ENCODE data around the gene ZNF135. TPM values are rescaled to one million over a fixed set of nuclear protein-coding genes. Genes with fewer than 3 reads are reported as not detected.

Gene ZNF135
- polyA plus RNA-seq, 1 of the 3 experiments (the other 2 are of a cell fraction): 0.41 TPM

Other genes with a start within 250 kb of the ZNF135 start
- 3.2 and 4.4 TPM in 2 replicates for gene ZNF552, start 244.4 kb upstream of the ZNF135 start, polyA plus RNA-seq (2012; rRNA removed)
- 2.4 and 4.5 TPM in 2 replicates for gene ZNF587B, start 229.0 kb upstream of the ZNF135 start, polyA plus RNA-seq (2012; rRNA removed)
- gene ZNF587, start 209.4 kb upstream of the ZNF135 start, polyA plus RNA-seq (2012; rRNA removed): 7.4 and 12.1 TPM in 2 replicates
- gene ZNF814, start 170.2 kb upstream of the ZNF135 start, polyA plus RNA-seq (2012; rRNA removed): 2.9 and 4.3 TPM in 2 replicates
- 1.7 and 3.0 TPM in 2 replicates for gene ZNF417, start 142.7 kb upstream of the ZNF135 start, polyA plus RNA-seq (2012; rRNA removed)
- gene ZNF418, start 123.9 kb upstream of the ZNF135 start, polyA plus RNA-seq (2012; rRNA removed): 0.07 and 0.13 TPM in 2 replicates
- gene ZNF256, start 111.6 kb upstream of the ZNF135 start, polyA plus RNA-seq (2012; rRNA removed): 3.7 and 4.3 TPM in 2 replicates
- gene C19orf18, start 84.7 kb upstream of the ZNF135 start, polyA plus RNA-seq (2012; rRNA removed): not detected in 2 replicates
- gene ZNF606, start 56.5 kb upstream of the ZNF135 start, polyA plus RNA-seq (2012; rRNA removed): 2.9 TPM in 2 replicates
- gene ZSCAN1, start 25.3 kb upstream of the ZNF135 start, polyA plus RNA-seq (2012; rRNA removed): not detected in 2 replicates
- gene ZSCAN18, start 38.9 kb downstream of the ZNF135 start, polyA plus RNA-seq (2012; rRNA removed): 26.7 and 28.6 TPM in 2 replicates
- 3.6 and 5.0 TPM in 2 replicates for gene ZNF329, start 91.5 kb downstream of the ZNF135 start, polyA plus RNA-seq (2012; rRNA removed)
- gene ZNF274, start 123.8 kb downstream of the ZNF135 start, polyA plus RNA-seq (2012; rRNA removed): 3.1 and 4.0 TPM in 2 replicates
- gene ZNF544, start 169.6 kb downstream of the ZNF135 start, polyA plus RNA-seq (2012; rRNA removed): 0.58 and 0.89 TPM in 2 replicates
- gene ZNF8, start 219.7 kb downstream of the ZNF135 start, polyA plus RNA-seq (2012; rRNA removed): 1.4 and 1.8 TPM in 2 replicates
- 69.4 and 85.3 TPM in 2 replicates for gene ERVK3-1, start 246.1 kb downstream of the ZNF135 start, polyA plus RNA-seq (2012; rRNA removed)

Data from SK-N-SH (cell line).